RWPE2 (cell line): ENCODE results near the gene LCN10.

Experiments used
- ATAC-seq: fragments of 200-7000 bp; cut with Tn5 transposase; 3 replicates; pipeline ENCODE4 v1.9.1; 2021; ENCODE audit warnings: low read depth
- DNase-seq: peaks from one replicate; pipeline ENCODE4 v3.0.0-alpha.2; 2020; ENCODE audit warnings: low spot score
- H3K27ac ChIP-seq: fragments of 450-650 bp; 2 replicates; pipeline ENCODE4 v1.5.1; 2017; ENCODE audit warnings: mild to moderate bottlenecking; ENCODE audit not compliant: poor library complexity, severe bottlenecking
- H3K27me3 ChIP-seq: fragments of 250-450 bp; sonication (Bioruptor Pico); 2 replicates; pipeline ENCODE4 v1.5.1; 2021; ENCODE audit warnings: mild to moderate bottlenecking, moderate library complexity; ENCODE audit not compliant: insufficient read depth, poor library complexity, severe bottlenecking
- H3K36me3 ChIP-seq: fragments of 250-450 bp; sonication (Bioruptor Pico); 2 replicates; pipeline ENCODE4 v1.5.1; 2020; ENCODE audit warnings: low read depth, mild to moderate bottlenecking, moderate library complexity
- H3K4me1 ChIP-seq: fragments of 250-450 bp; sonication (Bioruptor Pico); 2 replicates; pipeline ENCODE4 v1.5.1; 2021; ENCODE audit warnings: mild to moderate bottlenecking, moderate library complexity; ENCODE audit not compliant: insufficient read depth, poor library complexity, severe bottlenecking
- H3K4me3 ChIP-seq: fragments of 250-450 bp; sonication (Bioruptor Pico); 2 replicates; pipeline ENCODE4 v1.5.1; 2021; ENCODE audit warnings: mild to moderate bottlenecking, moderate library complexity; ENCODE audit not compliant: severe bottlenecking
- H3K9me3 ChIP-seq: fragments of 250-450 bp; sonication (Bioruptor Pico); 2 replicates; pipeline ENCODE4 v1.5.1; 2021; ENCODE audit warnings: mild to moderate bottlenecking, moderate library complexity; ENCODE audit not compliant: severe bottlenecking
- CTCF ChIP-seq: fragments of 450-650 bp; IDR thresholded peaks from one replicate; pipeline ENCODE4 v1.5.1; 2017; ENCODE audit warnings: mild to moderate bottlenecking, moderate library complexity; ENCODE audit not compliant: poor library complexity, severe bottlenecking

Gene LCN10

GRCh38 chr9:136701668-136702053 is 41.1 kb downstream of the LCN10 start:
- no peak for ATAC-seq
- Histone ChIP-seq H3K4me1 (no peaks in the 10 kb centered on the region), H3K9me3 (no peaks in the 10 kb centered on the region), H3K27ac (no peak overlapping the region), H3K27me3 (peaks cover 7% of the 10 kb centered on the region), H3K36me3 (no peaks in the 10 kb centered on the region), H3K4me3 (no peak overlapping the region)
- no peak for DNase-seq
- TF ChIP-seq CTCF: no peak

- H3K4me1 ChIP-seq: no peaks in the 10 kb centered on the region
- TF ChIP-seq CTCF: no peak
- ATAC-seq (no peak; the same call in 2 of the 3 replicates), DNase-seq (no peak)
- no peaks in the 10 kb centered on the region for H3K36me3 ChIP-seq
- H3K4me3 ChIP-seq: no peak overlapping the region
- peaks cover 7% of the 10 kb centered on the region for H3K27me3 ChIP-seq
- no peak overlapping the region for H3K27ac ChIP-seq
- no peaks in the 10 kb centered on the region for H3K9me3 ChIP-seq
Measured at GRCh38 chr9:136700959-136701667, 41.6 kb downstream of the LCN10 start.

GRCh38 chr9:136700304-136700703 is 42.4 kb downstream of the LCN10 start:
- Histone ChIP-seq H3K27ac (no peak overlapping the region), H3K36me3 (no peaks in the 10 kb centered on the region), H3K4me3 (no peak overlapping the region), H3K27me3 (peaks cover 7% of the 10 kb centered on the region), H3K9me3 (no peaks in the 10 kb centered on the region), H3K4me1 (no peaks in the 10 kb centered on the region)
- DNase-seq: no peak
- no peak for TF ChIP-seq CTCF
- peak; percentile 30; the same call in 1 of the 3 replicates for ATAC-seq

GRCh38 chr9:136698635-136699246 is 44.0 kb downstream of the LCN10 start:
- H3K9me3 ChIP-seq: no peaks in the 10 kb centered on the region
- no peaks in the 10 kb centered on the region for H3K36me3 ChIP-seq
- no peak overlapping the region for H3K4me3 ChIP-seq
- peaks cover 8% of the 10 kb centered on the region for H3K4me1 ChIP-seq
- no peak overlapping the region for H3K27ac ChIP-seq
- peaks cover 7% of the 10 kb centered on the region for H3K27me3 ChIP-seq
- DNase-seq: no peak
- ATAC-seq: no peak
- TF ChIP-seq CTCF: no peak
